GM20000 (cell line): Measurements from ENCODE around the gene RSU1.

ENCODE experiments used
- DNase-seq: peaks from one replicate; pipeline ENCODE4 v3.0.0; 2012; ENCODE audit warnings: low spot score
- TF ChIP-seq, protein P1 (sequence below): IDR thresholded peaks from 2 replicates; pipeline ENCODE4 v1.5.1; 2012; ENCODE audit warnings: mild to moderate bottlenecking, control low read depth; ENCODE audit errors: extremely low read depth, missing control alignments

The RSU1 gene

DNA sequence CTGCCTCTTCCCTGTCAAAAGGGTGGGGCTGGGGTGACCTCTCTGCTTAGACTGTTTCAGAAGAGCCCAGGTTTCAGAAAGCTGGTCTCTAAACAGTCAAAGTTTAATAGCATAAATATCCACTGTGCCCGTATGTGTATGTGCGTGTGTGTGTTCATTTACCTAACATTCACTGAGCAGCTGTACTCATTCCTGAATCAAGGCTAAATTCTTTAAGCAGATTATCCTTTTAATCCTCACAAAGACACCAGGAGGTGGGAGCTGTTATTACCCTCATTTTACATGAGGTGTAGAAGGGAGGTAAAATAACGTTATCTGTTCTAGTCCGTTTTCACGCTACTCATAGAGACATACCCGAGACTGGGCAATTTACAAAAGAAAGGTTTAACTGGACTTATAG lies 72.2 kb downstream of the RSU1 start:
- TF ChIP-seq, protein P1, sequence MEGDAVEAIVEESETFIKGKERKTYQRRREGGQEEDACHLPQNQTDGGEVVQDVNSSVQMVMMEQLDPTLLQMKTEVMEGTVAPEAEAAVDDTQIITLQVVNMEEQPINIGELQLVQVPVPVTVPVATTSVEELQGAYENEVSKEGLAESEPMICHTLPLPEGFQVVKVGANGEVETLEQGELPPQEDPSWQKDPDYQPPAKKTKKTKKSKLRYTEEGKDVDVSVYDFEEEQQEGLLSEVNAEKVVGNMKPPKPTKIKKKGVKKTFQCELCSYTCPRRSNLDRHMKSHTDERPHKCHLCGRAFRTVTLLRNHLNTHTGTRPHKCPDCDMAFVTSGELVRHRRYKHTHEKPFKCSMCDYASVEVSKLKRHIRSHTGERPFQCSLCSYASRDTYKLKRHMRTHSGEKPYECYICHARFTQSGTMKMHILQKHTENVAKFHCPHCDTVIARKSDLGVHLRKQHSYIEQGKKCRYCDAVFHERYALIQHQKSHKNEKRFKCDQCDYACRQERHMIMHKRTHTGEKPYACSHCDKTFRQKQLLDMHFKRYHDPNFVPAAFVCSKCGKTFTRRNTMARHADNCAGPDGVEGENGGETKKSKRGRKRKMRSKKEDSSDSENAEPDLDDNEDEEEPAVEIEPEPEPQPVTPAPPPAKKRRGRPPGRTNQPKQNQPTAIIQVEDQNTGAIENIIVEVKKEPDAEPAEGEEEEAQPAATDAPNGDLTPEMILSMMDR = no peak
- DNase-seq = no peak

DNA sequence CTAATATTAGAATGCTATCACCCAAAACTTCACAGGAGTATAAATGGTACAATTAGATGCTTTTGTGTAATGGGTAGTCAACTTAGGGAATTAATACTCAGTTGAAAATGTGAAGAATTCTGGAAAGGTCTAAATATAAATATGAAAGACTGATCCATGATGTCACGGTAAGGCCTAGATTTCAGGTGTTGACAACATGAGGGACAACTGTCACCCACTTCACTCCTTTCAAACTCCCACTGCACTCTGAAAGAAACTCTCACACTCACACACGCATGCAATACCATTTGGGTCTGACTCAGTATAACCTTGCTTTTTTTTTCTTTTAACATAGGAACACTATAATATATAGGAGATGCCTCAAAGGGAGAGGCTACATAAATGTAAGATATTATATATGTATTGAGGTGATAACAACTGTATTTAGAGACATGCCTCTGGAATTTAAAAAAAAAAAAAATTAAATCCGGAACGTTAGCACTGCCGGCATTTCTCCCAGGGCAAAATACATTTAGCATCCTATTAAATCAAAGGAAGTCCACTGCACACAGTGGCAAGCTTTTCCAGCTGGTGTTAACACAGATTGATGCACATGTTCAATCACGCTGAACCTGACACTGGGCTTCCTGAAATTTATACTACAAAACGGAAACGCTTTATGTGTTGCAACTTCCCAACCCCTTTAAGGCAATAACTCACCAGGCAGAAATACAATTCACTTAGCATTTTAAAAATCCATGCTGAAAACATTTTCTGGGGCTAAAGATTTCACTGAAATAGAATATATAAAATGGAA lies 74.9 kb downstream of the RSU1 start:
- TF ChIP-seq, protein P1 = no peak
- DNase-seq = no peak

DNA sequence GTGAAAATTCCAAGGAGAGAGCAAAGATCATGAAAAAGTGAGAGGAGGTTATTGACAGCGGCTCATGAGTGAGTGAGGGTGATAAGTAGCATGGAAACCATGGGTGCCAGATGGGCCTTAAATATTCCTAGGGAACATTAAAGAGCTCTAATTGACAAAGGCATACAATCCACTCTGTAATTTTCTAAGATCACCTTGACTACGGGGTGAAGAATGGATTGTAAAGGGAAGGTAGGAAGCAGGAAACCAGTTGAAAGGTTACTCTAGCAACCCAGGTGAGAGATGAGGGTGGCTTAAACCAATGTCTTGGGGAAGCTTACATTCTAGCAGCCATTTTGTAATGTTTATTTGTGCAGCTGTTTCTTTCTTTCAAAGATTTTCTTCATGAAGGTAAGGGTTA lies 75.7 kb downstream of the RSU1 start:
- TF ChIP-seq, protein P1 = no peak
- DNase-seq = no peak

DNA sequence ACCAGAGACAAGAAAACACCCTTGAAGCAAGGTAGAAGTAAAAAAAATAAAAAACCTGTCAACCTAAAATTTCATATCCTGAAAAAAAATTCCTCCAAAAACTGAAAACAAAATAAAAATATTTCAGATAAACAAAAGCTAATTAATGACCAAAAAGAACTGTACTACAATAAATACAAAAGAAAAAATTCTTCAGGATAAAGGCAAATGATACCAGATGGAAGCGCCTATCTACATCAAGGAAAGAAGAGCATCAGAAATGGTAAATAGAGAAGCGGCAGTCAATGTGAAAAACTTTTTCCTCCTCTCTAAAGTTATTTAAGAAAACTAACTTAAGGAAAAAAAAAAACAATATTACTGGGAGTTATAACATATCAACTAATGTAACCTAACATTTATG lies 79.8 kb downstream of the RSU1 start:
- no peak for DNase-seq
- TF ChIP-seq, protein P1 = no peak

DNA sequence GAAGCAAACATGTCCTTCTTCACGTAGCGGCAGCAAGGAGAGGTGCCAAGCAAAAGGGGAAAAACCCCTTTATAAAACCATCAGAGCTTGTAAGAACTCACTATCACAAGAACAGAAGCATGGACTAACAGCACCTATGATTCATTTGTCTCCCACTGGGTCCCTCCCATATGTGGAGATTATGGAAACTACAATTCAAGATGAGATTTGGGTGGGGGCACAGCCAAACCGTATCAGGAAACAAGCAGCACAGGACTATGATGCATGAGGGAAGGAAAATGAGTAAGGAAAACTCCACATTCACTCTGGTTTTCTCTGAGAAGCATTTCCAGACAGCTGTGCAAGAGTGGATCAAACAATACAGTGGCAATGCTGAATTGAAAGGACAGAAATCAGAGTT lies 81.6 kb downstream of the RSU1 start:
- DNase-seq = no peak
- TF ChIP-seq, protein P1 = no peak

DNA sequence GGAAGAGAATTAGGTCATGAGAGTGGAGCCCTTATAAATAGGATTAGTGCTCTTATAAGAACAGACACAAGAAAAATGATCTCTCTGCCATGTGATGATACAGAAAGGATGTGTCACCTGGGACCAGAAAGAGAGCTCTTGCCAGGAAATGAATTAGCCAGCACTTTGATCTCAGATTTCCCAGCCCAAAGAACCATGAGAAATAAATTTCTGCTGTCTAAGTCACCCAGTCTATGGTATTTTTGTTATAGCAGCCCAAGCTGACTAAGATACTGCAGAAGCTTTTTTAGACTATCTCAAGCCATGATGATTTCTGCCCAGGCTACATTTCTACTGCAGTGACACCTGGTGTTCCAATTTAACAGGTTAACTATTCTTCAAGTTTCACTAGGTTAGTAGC lies 84.8 kb downstream of the RSU1 start:
- DNase-seq = no peak
- TF ChIP-seq, protein P1 = no peak

DNA sequence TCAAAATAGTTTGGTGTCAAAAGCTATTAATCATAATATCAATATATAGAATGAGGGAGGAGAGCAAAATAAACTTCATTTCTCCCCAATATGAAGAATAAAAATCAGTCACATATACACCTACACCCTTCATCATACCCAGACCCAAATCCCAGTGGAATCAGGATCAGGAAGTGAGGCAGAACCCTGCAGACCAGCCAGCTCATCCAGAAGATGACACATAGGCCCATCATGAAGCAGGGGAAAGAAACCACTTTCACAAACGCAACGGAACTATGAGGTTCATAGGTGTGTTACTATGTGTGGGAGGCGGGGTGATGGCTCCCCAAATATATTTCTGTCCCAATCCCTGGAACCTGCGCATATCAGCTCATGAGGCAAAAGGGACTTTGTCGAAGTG lies 89.0 kb downstream of the RSU1 start:
- TF ChIP-seq, protein P1 = no peak
- no peak for DNase-seq
